H1 (cell line): Measurements from ENCODE around the gene SMURF2. TPM values are rescaled to one million over a fixed set of nuclear protein-coding genes. Genes with fewer than 3 reads are reported as not detected.
A peak's percentile ranks its signal among the peaks of the same experiment; 100 is the strongest.

Source experiments
- CTCF ChIA-PET: fragments of 300-600 bp; sonication (Branson Sonifier 250); formaldehyde crosslinking; loops from one replicate; lab custom pipeline; 2021; ENCODE audit not compliant: partially characterized antibody; lab: Charles Lee
- POLR2A ChIA-PET: fragments of 300-600 bp; sonication (Branson Sonifier 250); formaldehyde crosslinking; loops from one replicate; lab custom pipeline; 2021; ENCODE audit warnings: inconsistent platforms; ENCODE audit not compliant: partially characterized antibody; lab: Charles Lee
- DNase-seq, 2 experiments: peaks; one replicate each; pipeline versions ENCODE4 v3.0.0 to v3.0.0-alpha.2; 2010 to 2022; ENCODE audit warnings: low spot score in 2 of 2, low read depth in 1 of 2, mixed read lengths in 1 of 2
- FAIRE-seq: peaks from 2 replicates; lab custom pipeline; 2011; peaks lifted over from hg19 to GRCh38; lab: Jason Lieb, UNC
- H2AFZ ChIP-seq: 2 replicates; pipeline ENCODE4 v1.8.1; 2012; ENCODE audit warnings: low read length, inconsistent platforms
- H2AK5ac ChIP-seq: 2 replicates; pipeline ENCODE4 v1.6.1; 2013; ENCODE audit warnings: low read depth, low read length
- H2BK120ac ChIP-seq: replicated peaks from 2 replicates; pipeline ENCODE3; 2013; ENCODE audit warnings: low read depth, low read length, inconsistent platforms
- H2BK12ac ChIP-seq: 2 replicates; pipeline ENCODE4 v1.6.1; 2013; ENCODE audit warnings: low read depth, low read length
- H2BK15ac ChIP-seq: 2 replicates; pipeline ENCODE4 v1.6.1; 2013; ENCODE audit warnings: low read length
- H2BK20ac ChIP-seq: 2 replicates; pipeline ENCODE4 v1.6.1; 2013; ENCODE audit warnings: low read length
- H2BK5ac ChIP-seq: 2 replicates; pipeline ENCODE4 v1.6.1; 2013; ENCODE audit warnings: low read depth, low read length
- H3K14ac ChIP-seq: 2 replicates; pipeline ENCODE4 v1.6.1; 2013; ENCODE audit warnings: inconsistent platforms; ENCODE audit not compliant: insufficient read length
- H3K18ac ChIP-seq: 2 replicates; pipeline ENCODE4 v1.6.1; 2013; ENCODE audit warnings: low read length; ENCODE audit errors: extremely low read depth
- H3K23ac ChIP-seq: 2 replicates; pipeline ENCODE4 v1.6.1; 2013; ENCODE audit warnings: inconsistent platforms; ENCODE audit not compliant: insufficient read length
- H3K23me2 ChIP-seq: 2 replicates; pipeline ENCODE4 v1.6.1; 2013; ENCODE audit warnings: low read depth, low read length
- H3K27ac ChIP-seq: 2 replicates; pipeline ENCODE4 v1.6.1; 2011; ENCODE audit warnings: low read depth, low read length, inconsistent platforms
- H3K27me3 ChIP-seq, 4 experiments: replicated peaks in 1 of 4; 1 replicate in 1 of 4; 2 replicates in 3 of 4; pipeline versions ENCODE4 v1.6.1 to v1.8.1; 2011 to 2013; ENCODE audit warnings: low read length in 3 of 4, mild to moderate bottlenecking in 3 of 4, inconsistent platforms in 2 of 4, mixed read lengths in 2 of 4, moderate library complexity in 1 of 4; ENCODE audit not compliant: control insufficient read depth in 3 of 4, insufficient read depth in 3 of 4; ENCODE audit errors: extremely low read depth in 1 of 4
- H3K36me3 ChIP-seq, 4 experiments: 2 replicates each; pipeline versions ENCODE4 v1.6.1 to v1.8.1; 2011 to 2013; ENCODE audit warnings: mild to moderate bottlenecking in 4 of 4, low read length in 3 of 4, moderate library complexity in 2 of 4, control low read depth in 1 of 4, inconsistent platforms in 1 of 4; ENCODE audit not compliant: insufficient read depth in 4 of 4, control insufficient read depth in 2 of 4
- H3K4ac ChIP-seq: replicated peaks from 2 replicates; pipeline ENCODE3; 2013; ENCODE audit warnings: low read length, low read depth, mixed read lengths, inconsistent platforms; ENCODE audit not compliant: insufficient read length
- H3K4me1 ChIP-seq, 4 experiments: replicated peaks in 1 of 4; 1 replicate in 1 of 4; 2 replicates in 3 of 4; pipeline versions ENCODE4 v1.6.1 to v1.8.1; 2011 to 2013; ENCODE audit warnings: low read length in 3 of 4, inconsistent platforms in 2 of 4, mixed read lengths in 1 of 4; ENCODE audit not compliant: insufficient read depth in 4 of 4, control insufficient read depth in 3 of 4
- H3K4me2 ChIP-seq, 2 experiments: 2 replicates each; pipeline versions ENCODE4 v1.6.1 to v1.8.1; 2011 to 2013; ENCODE audit warnings: low read depth in 2 of 2, low read length in 2 of 2, control low read depth in 1 of 2, inconsistent platforms in 1 of 2, mild to moderate bottlenecking in 1 of 2; ENCODE audit not compliant: insufficient read depth in 1 of 2
- H3K4me3 ChIP-seq, 4 experiments: fragments of 200-600, 300-600 bp in 1 of 4; sonication (generic), shearing (Covaris generic), sonication (Bioruptor Twin) in 1 of 4; 2 replicates each; pipeline versions ENCODE4 v1.5.1 to v1.8.1; 2011 to 2016; ENCODE audit warnings: low read length in 4 of 4, low read depth in 3 of 4, control low read depth in 2 of 4, inconsistent platforms in 2 of 4, mild to moderate bottlenecking in 2 of 4, mixed read lengths in 1 of 4, moderate library complexity in 1 of 4; ENCODE audit not compliant: insufficient read depth in 2 of 4; ENCODE audit errors: extremely low read depth in 1 of 4
- H3K56ac ChIP-seq: replicated peaks from 2 replicates; pipeline ENCODE3; 2013; ENCODE audit warnings: low read depth, mild to moderate bottlenecking, mixed read lengths, low read length, inconsistent platforms; ENCODE audit not compliant: insufficient read length
- H3K79me1 ChIP-seq: 2 replicates; pipeline ENCODE4 v1.6.1; 2013; ENCODE audit warnings: low read depth, low read length, control low read depth
- H3K79me2 ChIP-seq, 2 experiments: 2 replicates each; pipeline versions ENCODE4 v1.6.1 to v1.8.1; 2012 to 2013; ENCODE audit warnings: low read length in 2 of 2, mild to moderate bottlenecking in 2 of 2, inconsistent platforms in 1 of 2; ENCODE audit not compliant: insufficient read depth in 2 of 2, control insufficient read depth in 1 of 2
- H3K9ac ChIP-seq, 4 experiments: replicated peaks in 1 of 4; 1 replicate in 1 of 4; 2 replicates in 3 of 4; pipeline versions ENCODE4 v1.6.1 to v1.8.1; 2011 to 2013; ENCODE audit warnings: low read depth in 3 of 4, low read length in 3 of 4, control low read depth in 2 of 4, mild to moderate bottlenecking in 2 of 4, moderate library complexity in 2 of 4, inconsistent platforms in 1 of 4; ENCODE audit errors: extremely low read depth in 1 of 4
- H3K9me3 ChIP-seq, 2 experiments: 2 replicates each; pipeline versions ENCODE4 v1.6.1 to v1.8.1; 2012 to 2013; ENCODE audit warnings: mild to moderate bottlenecking in 2 of 2, moderate library complexity in 2 of 2, control low read depth in 1 of 2, inconsistent platforms in 1 of 2, low read depth in 1 of 2, low read length in 1 of 2, mixed read lengths in 1 of 2; ENCODE audit not compliant: insufficient read depth in 2 of 2
- H4K20me1 ChIP-seq, 2 experiments: replicated peaks in 1 of 2; 2 replicates each; pipeline versions ENCODE3 to v1.8.1; 2011 to 2013; ENCODE audit warnings: inconsistent platforms in 2 of 2, low read length in 2 of 2, mild to moderate bottlenecking in 1 of 2; ENCODE audit not compliant: insufficient read depth in 2 of 2, control insufficient read depth in 1 of 2
- H4K5ac ChIP-seq: 2 replicates; pipeline ENCODE4 v1.6.1; 2013; ENCODE audit warnings: low read length, low read depth, mixed read lengths, inconsistent platforms; ENCODE audit not compliant: insufficient read length
- H4K8ac ChIP-seq: 2 replicates; pipeline ENCODE4 v1.8.0; 2013; ENCODE audit warnings: mild to moderate bottlenecking, moderate library complexity, low read length, inconsistent platforms; ENCODE audit not compliant: insufficient read depth; ENCODE audit errors: extremely low read depth
- H4K91ac ChIP-seq: replicated peaks from 2 replicates; pipeline ENCODE3; 2013; ENCODE audit warnings: low read length, mixed read lengths, inconsistent platforms; ENCODE audit not compliant: insufficient read length
- ASH2L ChIP-seq: fragments of 200-600, 300-600 bp; sonication (generic); IDR thresholded peaks from one replicate; pipeline ENCODE4 v1.7.1; 2017; ENCODE audit warnings: low read length
- NANOG ChIP-seq: IDR thresholded peaks from 2 replicates; pipeline ENCODE4 v1.6.1; 2011; ENCODE audit warnings: low read length, low read depth, mild to moderate bottlenecking, inconsistent platforms; ENCODE audit not compliant: insufficient read depth, poor library complexity, severe bottlenecking
- POLR2AphosphoS5 ChIP-seq: IDR thresholded peaks from 2 replicates; pipeline ENCODE4 v1.6.1; 2011; ENCODE audit warnings: low read depth, low read length
- RFX5 ChIP-seq: IDR thresholded peaks from 2 replicates; pipeline ENCODE4 v1.6.1; 2011; ENCODE audit warnings: low read depth, low read length, improper control_type of control experiment, borderline replicate concordance
- WGBS, 2 experiments: shearing (Covaris generic) in 1 of 2; methylation state at CpG; one replicate each; pipeline versions ENCODE4 v1.1.6 to v1.1.7; 2013 to 2015; ENCODE audit warnings: low lambda C conversion rate in 2 of 2, mixed read lengths in 2 of 2, inconsistent platforms in 1 of 2, low coverage in 1 of 2, missing lambda C conversion rate in 1 of 2; ENCODE audit not compliant: insufficient replicate concordance in 2 of 2, insufficient coverage in 1 of 2, insufficient read length in 1 of 2; ENCODE audit errors: extremely low coverage in 1 of 2, missing lambda C conversion rate in 1 of 2; 5-methylcytosine and 5-hydroxymethylcytosine counted together
- polyA plus RNA-seq, 7 experiments: library from polyadenylated mRNA; depleted of rRNA in 3 of 7; stranded (reverse) in 5 of 7; unstranded in 2 of 7; fragments of >200 nt in 5 of 7; fragments of 200-250 nt in 2 of 7; gene quantifications; 1 replicate in 5 of 7; 2 replicates in 1 of 7; 4 replicates in 1 of 7; pipeline versions ENCODE4 v1.2.1 to v1.2.3, GENCODE V29; 2011 to 2013; ENCODE audit warnings: missing spikeins in 2 of 7, mixed read lengths in 2 of 7
- total RNA-seq: library from RNA; stranded (reverse); fragmentation: NEBNext Ultra II Directional; extraction: Animal tissue kit (Norgen Biotek cat#: 25700); gene quantifications from 2 replicates; pipeline ENCODE4 v1.2.1, GENCODE V29; 2021

SMURF2 gene
- total and polyA plus RNA-seq, 2 of the 8 experiments (the other 6 are each of a cell fraction or from before 2014, with no cell fraction given), result 7.2 to 29.2 TPM

GRCh38 chr17:64503821-64504768, 158.0 kb downstream of the SMURF2 start:
- peak overlapping the region in 1 of 4 experiments; percentile 100; a peak in 3 of 7 replicates for H3K9ac ChIP-seq
- H2BK120ac ChIP-seq, result no peak overlapping the region
- H3K4me3 ChIP-seq, result peak overlapping the region; percentile 95 to 99 (median 98)
- no peak overlapping the region for H4K91ac ChIP-seq
- H2BK12ac ChIP-seq, result no peak overlapping the region
- no peaks in the 10 kb centered on the region for H3K27me3 ChIP-seq
- peaks cover 4% of the 10 kb centered on the region; the same call in 1 of the 2 replicates for H3K23me2 ChIP-seq
- peak overlapping the region; percentile 75 to 85 for H3K4me2 ChIP-seq
- no peak overlapping the region for H3K27ac ChIP-seq
- no peak overlapping the region for H2AK5ac ChIP-seq
- H2BK15ac ChIP-seq, result no peak overlapping the region
- 79% methylated on average over 7 of the region's 7 CpGs; no CpG with 5 or more reads in 1 of the 2 experiments for WGBS, 2 experiments
- peaks cover 32 to 83% of the 10 kb centered on the region in 2 experiments for H3K79me2 ChIP-seq
- no peak overlapping the region for H3K23ac ChIP-seq
- H3K4ac ChIP-seq, result no peak overlapping the region
- FAIRE-seq (no peak), DNase-seq (no peak)
- no peak overlapping the region for H2BK5ac ChIP-seq
- no peak overlapping the region for H3K18ac ChIP-seq
- H4K8ac ChIP-seq, result no peak overlapping the region; the same call in 1 of the 2 replicates
- peaks cover 47 to 69% (median 55%) of the 10 kb centered on the region in 4 experiments for H3K36me3 ChIP-seq
- no peak overlapping the region for H2BK20ac ChIP-seq
- no peak overlapping the region for H4K5ac ChIP-seq
- POLR2A ChIA-PET, result interaction anchor here (0.6 to 7.2 kb wide), 27 partner anchors 10 to 358 kb away, joined by 3 to 320 read pairs (median 7); partner anchors contain the start of genes POLG2 and SMURF2
- peaks cover 14 to 30% of the 10 kb centered on the region in 2 experiments for H4K20me1 ChIP-seq
- no peak overlapping the region for H3K14ac ChIP-seq
- no peak overlapping the region for H3K56ac ChIP-seq
- H3K79me1 ChIP-seq, result no peaks in the 10 kb centered on the region; the same call in 1 of the 2 replicates
- H3K4me1 ChIP-seq, result peaks cover 0 to 9% (median 4%) of the 10 kb centered on the region in 4 experiments; a peak in 5 of 7 replicates
- TF ChIP-seq ASH2L (no peak), RFX5 (no peak), POLR2AphosphoS5 (peak; percentile 69), NANOG (no peak)
- TF ChIP-seq, all 59 proteins: peak for 1
- Histone ChIP-seq H3K9me3 (no peaks in the 10 kb centered on the region), H2AFZ (no peak overlapping the region)
- CTCF ChIA-PET, result interaction anchor here (1.1 to 1.2 kb wide), 2 partner anchors 15 to 30 kb away, joined by 3 read pairs; no protein-coding TSS in a partner anchor
